Prostate gland (tissue), 2 donors: ENCODE measurements around the gene PALM2AKAP2.

Experiments
- POLR2A ChIP-seq: fragments of 450-650 bp; IDR thresholded peaks from one replicate; pipeline ENCODE4 v1.6.1; 2016; ENCODE audit warnings: antibody characterized with exemption, mild to moderate bottlenecking
- TF ChIP-seq, protein P1 (sequence below), 4 experiments: fragments of 200-600 bp in 2 of 4; fragments of 450-650 bp in 2 of 4; sonication (generic) in 2 of 4; IDR thresholded peaks; 1 replicate in 3 of 4; 2 replicates in 1 of 4; pipeline ENCODE4 v1.5.1; 2016 to 2019; ENCODE audit warnings: antibody characterized with exemption in 4 of 4, mild to moderate bottlenecking in 2 of 4, moderate library complexity in 2 of 4

DNA sequence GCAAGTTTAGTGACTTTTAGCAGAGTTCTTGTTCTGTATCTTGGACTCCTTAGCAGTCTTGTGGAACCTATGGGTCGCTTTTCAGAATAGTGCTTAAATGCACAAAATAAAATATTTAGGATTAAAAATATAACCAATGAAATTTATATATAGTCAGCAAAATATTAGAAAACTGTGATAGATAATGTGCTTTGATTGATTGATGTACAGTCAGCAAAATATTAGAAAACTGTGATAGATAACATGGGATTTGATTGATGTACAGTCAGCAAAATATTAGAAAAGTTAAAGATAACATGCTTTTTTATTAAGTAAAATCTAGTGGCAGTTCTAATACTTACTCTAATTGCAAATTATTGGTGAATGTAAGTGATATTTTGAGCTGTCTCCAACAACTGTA, 16.1 kb downstream of the PALM2AKAP2 start:
- TF ChIP-seq, protein P1, sequence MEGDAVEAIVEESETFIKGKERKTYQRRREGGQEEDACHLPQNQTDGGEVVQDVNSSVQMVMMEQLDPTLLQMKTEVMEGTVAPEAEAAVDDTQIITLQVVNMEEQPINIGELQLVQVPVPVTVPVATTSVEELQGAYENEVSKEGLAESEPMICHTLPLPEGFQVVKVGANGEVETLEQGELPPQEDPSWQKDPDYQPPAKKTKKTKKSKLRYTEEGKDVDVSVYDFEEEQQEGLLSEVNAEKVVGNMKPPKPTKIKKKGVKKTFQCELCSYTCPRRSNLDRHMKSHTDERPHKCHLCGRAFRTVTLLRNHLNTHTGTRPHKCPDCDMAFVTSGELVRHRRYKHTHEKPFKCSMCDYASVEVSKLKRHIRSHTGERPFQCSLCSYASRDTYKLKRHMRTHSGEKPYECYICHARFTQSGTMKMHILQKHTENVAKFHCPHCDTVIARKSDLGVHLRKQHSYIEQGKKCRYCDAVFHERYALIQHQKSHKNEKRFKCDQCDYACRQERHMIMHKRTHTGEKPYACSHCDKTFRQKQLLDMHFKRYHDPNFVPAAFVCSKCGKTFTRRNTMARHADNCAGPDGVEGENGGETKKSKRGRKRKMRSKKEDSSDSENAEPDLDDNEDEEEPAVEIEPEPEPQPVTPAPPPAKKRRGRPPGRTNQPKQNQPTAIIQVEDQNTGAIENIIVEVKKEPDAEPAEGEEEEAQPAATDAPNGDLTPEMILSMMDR (IDR thresholded peaks at IDR 0.05) = no peak
- no peak for TF ChIP-seq POLR2A
